ENCODE results near the gene IL18.

GRCh38 chr11:112179601-112180000, 15.7 kb upstream of the IL18 start:
- TF ChIP-seq L3MBTL2 (conservative IDR thresholded peaks at IDR 0.05) (no peak), FOXA1 (IDR thresholded peaks at IDR 0.05) (no peak), SP1 (IDR thresholded peaks at IDR 0.05) (no peak), TARDBP (IDR thresholded peaks at IDR 0.05) (no peak), BHLHE40 (IDR thresholded peaks at IDR 0.05; ENCODE audit: borderline replicate concordance) (no peak)

All from HEK293T (cell line).